Stimulated activated CD4-positive, alpha-beta T cell treated with anti-CD3 and anti-CD28 coated beads, Interleukin-4, amount 100 ng/mL, for 48 hours (primary cell): ENCODE data around the gene HEPACAM.

ENCODE experiments used
- DNase-seq, 2 donors: peaks; one replicate each; pipeline ENCODE4 v3.0.0-alpha.2; 2020; ENCODE audit warnings: low read depth in 2 of 2

HEPACAM gene

DNA sequence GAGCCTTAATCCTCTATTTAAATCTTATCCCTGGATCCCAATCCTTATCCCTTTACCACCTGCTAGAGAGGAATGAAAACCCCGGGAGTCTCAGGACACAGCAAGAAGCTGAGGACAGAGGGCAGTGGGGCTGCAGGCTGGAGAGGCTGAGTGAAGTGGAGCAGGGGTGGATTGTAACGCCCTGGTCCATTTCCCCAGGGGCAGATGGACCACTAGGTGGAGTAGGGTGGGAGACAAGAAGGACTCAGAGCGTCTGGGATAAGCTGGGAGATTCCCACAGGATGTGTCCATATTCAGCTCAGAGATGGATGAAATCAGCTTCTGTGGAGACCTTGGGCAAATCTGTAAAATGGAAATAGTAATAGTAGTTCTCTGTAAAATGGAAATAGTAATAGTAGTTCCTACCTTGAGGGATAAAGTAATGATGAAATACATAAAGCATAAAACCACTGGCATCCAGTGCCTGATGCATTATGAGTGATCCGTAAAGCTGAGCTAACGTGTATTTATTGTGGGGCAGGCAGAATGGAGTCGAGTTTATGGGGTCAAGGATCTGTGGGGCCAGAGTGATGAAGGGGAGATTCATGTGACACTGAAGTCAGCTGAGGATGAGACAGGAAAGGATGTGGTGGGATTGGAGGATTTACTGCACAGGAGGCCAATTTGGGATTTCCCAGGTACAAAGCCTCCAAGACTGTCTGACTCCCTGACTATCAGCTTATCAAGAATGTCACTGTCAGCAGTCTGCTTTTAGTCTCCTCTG is 36.3 kb downstream of the HEPACAM start:
- DNase-seq: no peak

DNA sequence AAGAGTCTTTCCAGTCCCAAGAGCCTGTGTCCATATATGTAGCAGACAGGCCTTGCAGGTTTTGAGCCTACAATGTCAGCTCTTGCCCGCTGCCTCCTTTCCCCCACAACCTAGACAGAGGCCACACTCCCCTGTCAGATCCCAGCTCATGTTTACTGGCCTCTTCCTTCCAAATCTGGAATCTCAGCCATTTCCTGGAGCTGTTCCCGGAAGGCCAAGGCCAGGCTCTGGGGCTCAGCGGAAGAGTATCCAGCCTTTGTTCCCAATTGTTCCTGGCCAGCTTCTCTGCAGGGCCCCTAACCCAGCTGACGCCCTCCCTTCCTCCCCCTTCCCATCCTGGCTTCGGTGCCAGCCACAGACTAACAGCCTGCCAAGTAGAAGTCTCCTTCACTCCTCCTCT is 37.1 kb downstream of the HEPACAM start:
- no peak for DNase-seq

GRCh38 chr11:124898263-124898680 is 37.6 kb downstream of the HEPACAM start:
- DNase-seq: no peak

- no peak for DNase-seq
Measured at GRCh38 chr11:124897674-124898262, 38.1 kb downstream of the HEPACAM start, which contains the start of gene ROBO4. ROBO4 (minus strand) TSS chr11:124897865; CDS start chr11:124897795, 70 bp downstream.

DNA sequence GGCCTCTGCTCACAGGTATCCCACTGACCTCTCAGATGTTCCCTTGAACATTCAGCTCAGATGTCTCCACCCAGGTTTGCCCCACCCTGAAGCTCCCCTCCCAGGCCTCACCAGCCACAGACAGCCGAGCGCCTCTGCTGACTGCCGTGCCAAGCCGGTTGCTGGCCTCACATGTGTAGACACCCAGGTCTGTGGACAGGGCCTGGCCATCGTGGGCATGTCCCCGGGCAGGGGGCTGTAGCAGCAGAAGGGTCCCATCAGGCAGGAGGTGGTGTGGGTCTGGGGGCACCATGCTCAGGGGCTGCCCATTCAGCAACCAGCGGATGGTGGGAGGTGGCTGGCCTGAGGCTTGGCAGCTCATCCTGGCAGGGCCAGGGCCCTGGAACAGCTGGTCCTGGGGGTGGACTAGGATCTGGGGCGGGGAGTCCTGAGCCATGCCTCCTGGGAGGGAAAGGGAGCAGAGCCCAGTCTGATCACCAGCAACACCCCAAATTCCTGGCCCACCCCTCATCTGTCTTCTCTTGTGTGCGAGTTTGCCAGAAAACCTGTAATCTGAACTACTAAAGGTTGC is 38.9 kb downstream of the HEPACAM start:
- no peak for DNase-seq

GRCh38 chr11:124896071-124896750 is 39.6 kb downstream of the HEPACAM start:
- no peak for DNase-seq

DNA sequence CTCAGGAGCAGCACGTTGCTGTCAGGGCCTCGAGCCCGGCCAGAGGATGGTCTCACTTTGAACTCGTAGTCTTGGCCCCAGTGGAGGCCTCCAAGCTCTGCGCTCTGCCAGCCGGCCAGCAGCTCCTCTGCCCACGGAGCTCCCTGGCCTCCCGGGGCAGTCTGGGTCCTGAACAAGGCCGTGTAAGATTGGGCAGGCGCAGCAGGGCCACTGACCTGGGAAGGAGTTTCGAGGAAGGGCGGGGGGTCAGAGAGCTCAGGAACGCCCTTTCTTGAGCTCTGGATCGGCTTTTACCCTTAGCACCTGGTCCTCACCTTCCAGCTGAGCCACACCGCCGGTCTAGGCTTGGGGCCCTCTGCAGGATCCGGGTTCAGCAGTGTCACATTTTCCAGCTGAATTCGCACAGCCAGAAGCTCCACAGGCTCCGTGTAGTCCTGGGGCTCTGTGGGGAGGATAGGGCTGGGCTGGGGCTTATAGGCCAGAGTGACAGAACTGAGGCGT is 40.3 kb downstream of the HEPACAM start:
- no peak for DNase-seq

- no peak for DNase-seq
Measured at GRCh38 chr11:124894606-124895430, 41.0 kb downstream of the HEPACAM start.

DNA sequence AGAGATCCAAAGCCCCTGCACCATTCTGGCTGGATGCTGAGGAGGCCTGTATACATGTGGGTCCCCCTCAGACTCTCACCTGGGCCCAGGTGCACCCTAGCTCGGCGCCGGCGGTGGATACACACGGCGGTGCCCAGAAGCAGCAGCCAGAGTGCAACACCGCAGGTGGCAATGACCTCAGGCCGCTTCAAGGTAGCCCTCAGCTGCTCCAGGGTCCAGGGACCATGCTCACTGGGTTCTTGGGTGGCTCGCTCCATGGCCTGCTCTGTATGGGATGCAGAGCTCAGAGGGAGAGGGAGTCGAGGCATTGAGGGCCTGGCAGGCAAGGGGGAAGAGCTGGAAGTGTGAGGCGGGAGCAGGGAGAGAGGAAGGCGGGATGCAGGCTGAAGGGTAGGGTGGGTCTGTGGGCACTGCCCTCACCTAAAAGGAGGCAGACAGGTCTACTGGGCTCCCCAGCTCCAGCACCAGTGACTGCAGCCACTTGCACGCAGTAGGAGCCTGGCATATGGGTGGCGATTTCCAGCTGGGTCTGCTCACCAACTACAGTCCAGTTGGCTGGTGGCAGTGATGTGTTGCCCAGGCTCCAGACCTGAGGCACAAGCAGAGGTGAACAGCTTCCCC is 42.0 kb downstream of the HEPACAM start:
- no peak for DNase-seq

- DNase-seq: no peak
Measured at GRCh38 chr11:124892750-124893454, 42.9 kb downstream of the HEPACAM start.

DNA sequence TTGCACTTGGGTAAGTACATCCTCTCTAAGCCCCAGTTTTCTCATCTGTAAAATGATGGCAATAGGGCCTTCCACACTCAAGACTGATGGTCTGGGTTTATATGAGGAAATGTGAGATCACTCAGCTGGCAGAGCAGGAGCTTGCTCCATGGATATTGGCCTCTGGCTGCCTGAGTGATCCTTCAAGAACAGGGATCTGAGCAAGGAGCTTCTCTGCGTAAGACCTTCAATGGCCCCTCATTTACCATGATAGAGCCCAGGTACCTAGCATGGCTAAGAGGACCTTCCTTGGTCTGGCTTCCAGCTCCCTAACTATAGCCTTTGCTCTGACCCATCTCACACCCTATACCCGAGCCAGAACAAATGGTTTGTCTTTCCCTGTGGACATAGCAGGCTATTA is 43.7 kb downstream of the HEPACAM start:
- no peak for DNase-seq

DNA sequence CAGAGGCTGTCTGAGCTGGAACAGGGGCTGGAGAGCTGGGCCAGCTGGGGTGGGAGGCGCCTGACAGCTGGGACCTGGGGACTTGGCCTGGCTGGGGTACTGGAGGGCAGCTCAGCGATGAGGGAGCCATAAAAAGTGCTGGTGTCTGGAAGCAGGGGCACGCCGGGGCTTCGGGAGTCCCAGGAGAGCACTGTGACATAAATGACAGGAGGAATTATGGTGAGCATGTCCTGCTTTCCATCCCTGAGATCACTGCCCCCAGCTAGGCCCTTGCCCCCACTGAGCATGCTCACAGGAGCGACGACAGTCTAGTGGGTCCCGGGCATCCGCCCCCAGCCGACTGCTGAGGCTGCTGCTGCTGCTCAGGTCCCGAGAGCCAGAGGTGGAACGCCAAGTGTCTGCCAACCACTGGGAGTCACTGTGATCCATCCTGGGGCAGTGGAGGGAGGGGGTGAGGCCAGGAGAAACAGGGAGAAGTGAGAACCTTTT is 44.4 kb downstream of the HEPACAM start:
- no peak for DNase-seq

DNA sequence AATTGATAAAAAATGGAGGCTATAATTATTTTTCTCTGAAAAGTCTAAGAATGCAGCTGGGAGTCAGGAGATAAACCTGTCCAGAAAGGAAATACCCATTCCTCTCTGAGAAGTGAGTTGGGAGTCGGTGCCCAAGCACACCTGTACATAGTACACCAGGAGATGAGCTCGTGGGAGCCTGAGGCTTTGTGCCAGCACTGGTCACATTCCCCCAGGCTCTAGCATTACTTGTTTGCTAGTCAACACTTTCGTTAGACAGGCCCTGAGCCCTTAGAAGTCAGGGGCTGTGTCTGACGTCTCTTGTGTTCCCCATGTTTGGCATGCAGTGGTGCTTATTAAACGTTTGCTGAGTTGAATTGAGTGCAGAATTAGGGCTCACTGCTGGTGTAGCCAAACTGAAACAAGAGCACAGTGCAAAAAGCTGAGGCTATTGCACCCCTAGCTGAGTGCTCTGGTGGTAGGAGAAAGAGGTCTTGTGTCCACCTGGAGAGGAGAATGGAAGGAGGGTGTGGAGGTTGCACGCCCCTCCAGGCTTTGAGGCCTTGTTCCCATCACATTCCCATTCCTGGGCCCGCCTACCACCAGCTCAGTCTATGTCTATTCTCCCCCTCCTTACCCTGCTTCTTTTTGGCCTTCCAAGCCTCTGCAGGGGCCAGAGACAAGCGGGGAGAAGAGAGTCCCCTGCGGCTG is 45.0 kb downstream of the HEPACAM start:
- no peak for DNase-seq

- DNase-seq: no peak
Measured at GRCh38 chr11:124890151-124890550, 45.7 kb downstream of the HEPACAM start.

DNA sequence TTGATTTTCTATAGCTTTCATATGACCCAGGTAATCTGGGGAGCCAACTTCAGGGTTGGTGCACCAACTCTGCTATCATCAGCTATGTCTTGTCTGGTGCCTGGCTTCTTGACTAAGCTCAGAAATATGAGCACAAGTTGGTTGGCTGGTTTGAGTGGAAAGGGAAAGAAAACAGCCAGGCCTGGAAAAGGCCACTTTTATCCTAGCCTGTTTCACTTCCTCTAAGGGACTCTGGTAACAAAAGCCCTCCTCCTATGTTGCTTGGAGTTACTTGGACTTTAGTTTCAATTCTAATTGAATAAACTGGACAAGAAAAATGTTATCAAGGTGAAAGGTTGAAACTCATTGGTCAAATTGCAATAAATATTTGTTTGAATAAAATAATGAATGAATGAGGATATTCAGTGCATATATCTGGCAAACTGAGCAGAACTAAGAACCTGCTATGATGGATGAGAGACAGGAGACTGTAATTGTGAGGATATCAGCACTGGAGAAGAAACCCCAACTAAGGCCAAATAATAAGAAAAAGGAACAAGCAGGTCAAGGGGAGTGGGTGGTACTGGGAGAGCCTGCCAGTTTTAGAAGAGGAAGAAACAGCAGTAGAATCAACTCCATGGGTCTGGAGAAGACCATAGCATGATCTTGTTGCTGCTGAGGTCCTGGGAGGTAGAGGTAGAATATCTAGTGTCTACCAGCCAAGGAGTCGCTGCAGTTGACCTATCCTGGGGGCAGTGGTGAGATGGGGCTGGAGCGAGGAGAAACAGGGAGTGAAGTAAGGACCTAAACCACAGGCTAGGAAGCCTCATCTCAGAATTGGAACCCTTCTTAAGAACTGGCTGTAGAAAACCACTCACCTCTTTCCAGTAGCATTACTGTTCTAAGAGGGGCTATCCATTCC is 46.4 kb downstream of the HEPACAM start:
- DNase-seq: no peak

DNA sequence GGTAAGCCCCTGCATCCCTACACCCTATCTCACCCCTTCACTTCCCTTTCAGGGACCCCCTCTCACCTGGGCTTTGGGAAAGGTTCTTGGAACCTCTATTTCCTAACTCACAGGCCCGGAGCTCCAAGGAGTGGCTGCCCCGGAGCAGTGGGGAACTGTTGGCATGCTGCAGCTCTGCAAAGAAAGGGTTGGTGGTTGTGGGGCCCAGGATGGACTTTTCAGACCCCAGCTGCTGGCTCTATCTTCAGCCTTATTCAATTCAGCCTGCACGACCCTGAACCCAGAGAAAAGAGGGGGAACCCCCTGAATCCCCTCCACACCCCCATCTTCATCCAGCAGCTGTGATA is 48.2 kb downstream of the HEPACAM start:
- no peak for DNase-seq

GRCh38 chr11:124886978-124887666 is 48.7 kb downstream of the HEPACAM start:
- DNase-seq: no peak

DNA sequence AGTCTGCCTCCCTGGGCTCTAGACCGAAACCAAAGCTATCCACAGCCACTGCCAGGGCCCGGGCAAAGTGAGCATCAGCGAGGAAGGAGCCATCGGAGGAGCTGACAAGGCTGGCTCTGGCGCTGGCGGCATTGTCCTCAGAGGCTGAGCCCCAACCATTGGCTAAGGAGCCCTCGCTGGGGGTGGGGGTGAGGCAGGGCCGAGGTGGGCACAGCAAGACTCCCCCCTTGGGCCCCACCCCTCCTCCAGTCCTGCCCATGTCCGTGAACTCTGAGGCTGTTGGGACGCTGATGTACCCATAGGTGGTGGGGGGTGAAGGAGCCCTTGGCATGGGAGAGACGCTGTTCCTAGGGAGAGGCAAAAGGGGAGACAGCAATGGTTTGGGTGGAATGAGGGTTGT is 49.4 kb downstream of the HEPACAM start:
- DNase-seq: no peak
